H9 (cell line): ENCODE data around the gene CLOCK. TPM values are rescaled to one million over a fixed set of nuclear protein-coding genes. Genes with fewer than 3 reads are reported as not detected.

Source experiments
- DNase-seq: peaks from one replicate; pipeline ENCODE4 v3.0.0-alpha.2; 2017
- H2AFZ ChIP-seq: one replicate; pipeline ENCODE4 v1.6.1; 2013; ENCODE audit warnings: mild to moderate bottlenecking, low read length, control low read depth, moderate library complexity
- H2AK5ac ChIP-seq: 2 replicates; pipeline ENCODE4 v1.6.1; 2013; ENCODE audit warnings: low read length, control low read depth, mixed read lengths; ENCODE audit not compliant: insufficient read length
- H2BK120ac ChIP-seq: one replicate; pipeline ENCODE4 v1.6.1; 2013; ENCODE audit warnings: low read depth, mild to moderate bottlenecking, low read length, control low read depth, inconsistent platforms; ENCODE audit not compliant: poor library complexity, severe bottlenecking
- H2BK12ac ChIP-seq: 2 replicates; pipeline ENCODE4 v1.6.1; 2013; ENCODE audit warnings: low read length, control low read depth, mixed read lengths, low read depth; ENCODE audit not compliant: insufficient read length
- H2BK15ac ChIP-seq: 2 replicates; pipeline ENCODE4 v1.6.1; 2013; ENCODE audit warnings: low read depth, low read length, control low read depth
- H2BK20ac ChIP-seq: one replicate; pipeline ENCODE4 v1.6.1; 2013; ENCODE audit warnings: low read depth, mild to moderate bottlenecking, low read length, control low read depth, inconsistent platforms; ENCODE audit not compliant: poor library complexity, severe bottlenecking
- H2BK5ac ChIP-seq: 2 replicates; pipeline ENCODE4 v1.6.1; 2013; ENCODE audit warnings: low read length, control low read depth, mixed read lengths; ENCODE audit not compliant: insufficient read length
- H3K14ac ChIP-seq: 2 replicates; pipeline ENCODE4 v1.6.1; 2013; ENCODE audit warnings: low read length, control low read depth; ENCODE audit not compliant: insufficient read depth
- H3K18ac ChIP-seq: 2 replicates; pipeline ENCODE4 v1.6.1; 2013; ENCODE audit warnings: low read depth, mild to moderate bottlenecking, mixed read lengths, low read length, control low read depth; ENCODE audit not compliant: insufficient read length
- H3K23ac ChIP-seq: 2 replicates; pipeline ENCODE4 v1.6.1; 2013; ENCODE audit warnings: low read length, control low read depth, mixed read lengths, low read depth; ENCODE audit not compliant: insufficient read length
- H3K23me2 ChIP-seq: 2 replicates; pipeline ENCODE4 v1.6.1; 2013; ENCODE audit warnings: low read depth, mild to moderate bottlenecking, mixed read lengths, low read length, control low read depth; ENCODE audit not compliant: insufficient read length, poor library complexity, severe bottlenecking
- H3K27ac ChIP-seq: 2 replicates; pipeline ENCODE4 v1.5.1; 2013; ENCODE audit warnings: low read length, control low read depth, mixed read lengths, low read depth; ENCODE audit not compliant: insufficient read length
- H3K27me3 ChIP-seq: 2 replicates; pipeline ENCODE4 v1.6.1; 2013; ENCODE audit warnings: low read length, control low read depth, inconsistent platforms; ENCODE audit not compliant: insufficient read depth
- H3K4ac ChIP-seq: 2 replicates; pipeline ENCODE4 v1.6.1; 2013; ENCODE audit warnings: low read depth, mild to moderate bottlenecking, control low read depth, inconsistent platforms, low read length, moderate library complexity
- H3K4me1 ChIP-seq: 2 replicates; pipeline ENCODE4 v1.6.1; 2013; ENCODE audit warnings: low read length, control low read depth, inconsistent platforms; ENCODE audit not compliant: insufficient read depth
- H3K4me2 ChIP-seq: 2 replicates; pipeline ENCODE4 v1.6.1; 2013; ENCODE audit warnings: low read length, control low read depth, mixed read lengths; ENCODE audit not compliant: insufficient read length, insufficient read depth
- H3K56ac ChIP-seq: 2 replicates; pipeline ENCODE4 v1.6.1; 2013; ENCODE audit warnings: low read depth, mild to moderate bottlenecking, mixed read lengths, low read length, control low read depth; ENCODE audit not compliant: insufficient read length
- H3K79me1 ChIP-seq: 2 replicates; pipeline ENCODE4 v1.6.1; 2013; ENCODE audit warnings: low read depth, mild to moderate bottlenecking, moderate library complexity, low read length, control low read depth, inconsistent platforms; ENCODE audit not compliant: insufficient read depth, poor library complexity, severe bottlenecking
- H3K79me2 ChIP-seq: 2 replicates; pipeline ENCODE4 v1.6.1; 2013; ENCODE audit warnings: low read length, control low read depth, inconsistent platforms; ENCODE audit not compliant: insufficient read depth
- H3K9ac ChIP-seq: 2 replicates; pipeline ENCODE4 v1.6.1; 2013; ENCODE audit warnings: low read length, control low read depth, mixed read lengths; ENCODE audit not compliant: insufficient read length; ENCODE audit errors: extremely low read depth
- H3K9me3 ChIP-seq: one replicate; pipeline ENCODE4 v1.6.1; 2013; ENCODE audit warnings: low read depth, low read length, inconsistent platforms; ENCODE audit not compliant: control insufficient read depth
- H3T11ph ChIP-seq: one replicate; pipeline ENCODE4 v1.6.1; 2013; ENCODE audit warnings: mild to moderate bottlenecking, low read length, control low read depth, inconsistent platforms
- H4K20me1 ChIP-seq: one replicate; pipeline ENCODE4 v1.6.1; 2013; ENCODE audit not compliant: control insufficient read depth, insufficient read length, insufficient read depth
- H4K5ac ChIP-seq: 2 replicates; pipeline ENCODE4 v1.6.1; 2013; ENCODE audit warnings: low read depth, mild to moderate bottlenecking, mixed read lengths, low read length, control low read depth; ENCODE audit not compliant: insufficient read length
- H4K8ac ChIP-seq: replicated peaks from 2 replicates; pipeline ENCODE4 v1.6.1; 2013; ENCODE audit warnings: low read length, control low read depth, mixed read lengths, low read depth; ENCODE audit not compliant: insufficient read length
- H4K91ac ChIP-seq: 2 replicates; pipeline ENCODE4 v1.6.1; 2013; ENCODE audit warnings: low read depth, mild to moderate bottlenecking, moderate library complexity, mixed read lengths, low read length, control low read depth; ENCODE audit not compliant: insufficient read length
- H3K27ac Mint-ChIP-seq, 3 experiments: 2 replicates in 2 of 3; 3 replicates in 1 of 3; pipeline ENCODE4 v1.8.0; 2020 to 2021; ENCODE audit warnings: mixed read lengths in 3 of 3, mild to moderate bottlenecking in 1 of 3, moderate library complexity in 1 of 3
- H3K27me3 Mint-ChIP-seq: 2 replicates; pipeline ENCODE4 v1.8.0; 2021; ENCODE audit warnings: low read depth, mild to moderate bottlenecking, moderate library complexity, mixed read lengths
- H3K36me3 Mint-ChIP-seq, 3 experiments: 2 replicates in 2 of 3; 3 replicates in 1 of 3; pipeline ENCODE4 v1.8.0; 2020 to 2021; ENCODE audit warnings: low read depth in 3 of 3, mixed read lengths in 3 of 3; ENCODE audit not compliant: insufficient read depth in 1 of 3
- H3K4me1 Mint-ChIP-seq, 2 experiments: 2 replicates each; pipeline ENCODE4 v1.8.0; 2020; ENCODE audit warnings: mixed read lengths in 2 of 2
- H3K4me3 Mint-ChIP-seq, 2 experiments: 2 replicates in 1 of 2; 3 replicates in 1 of 2; pipeline ENCODE4 v1.8.0; 2020 to 2021; ENCODE audit warnings: mild to moderate bottlenecking in 2 of 2, mixed read lengths in 2 of 2, moderate library complexity in 1 of 2
- H3K9me3 Mint-ChIP-seq, 2 experiments: 2 replicates in 1 of 2; 3 replicates in 1 of 2; pipeline ENCODE4 v1.8.0; 2020; ENCODE audit warnings: mild to moderate bottlenecking in 2 of 2, mixed read lengths in 2 of 2, moderate library complexity in 1 of 2
- WGBS: extraction: QIAGEN DNeasy Blood & Tissue Kit; methylation state at CpG from one replicate; pipeline ENCODE4 v1.1.7; 2013; ENCODE audit warnings: missing lambda C conversion rate, low lambda C conversion rate, mixed read lengths; ENCODE audit not compliant: insufficient read length; ENCODE audit errors: extremely low coverage; 5-methylcytosine and 5-hydroxymethylcytosine counted together
- total RNA-seq: library from RNA; stranded (reverse); gene quantifications from 2 replicates; pipeline ENCODE4 v1.2.1, GENCODE V29; 2021
- TF ChIP-seq, protein P1 (sequence below): fragments of 200-600 bp; sonication (generic); conservative IDR thresholded peaks from 3 replicates; pipeline ENCODE4 v1.8.0; 2021; ENCODE audit warnings: antibody characterized with exemption, mild to moderate bottlenecking

CLOCK gene
- total RNA-seq, 1 experiment from 2014 or later, result 16.2 TPM

- Mint-ChIP-seq H3K36me3 (peaks cover 0 to 13% (median 4%) of the 10 kb centered on the region in 3 experiments; a peak in 5 of 7 replicates), H3K9me3 (peaks cover 0 to 12% of the 10 kb centered on the region in 2 experiments; a peak in 2 of 5 replicates), H3K27me3 (peaks cover 1% of the 10 kb centered on the region; the same call in 1 of the 2 replicates), H3K27ac (no peak overlapping the region), H3K4me3 (no peak overlapping the region), H3K4me1 (peaks cover 13 to 14% of the 10 kb centered on the region in 2 experiments)
- Histone ChIP-seq H3K14ac (no peak overlapping the region), H4K91ac (no peak overlapping the region), H3K4me2 (no peak overlapping the region), H3K18ac (no peak overlapping the region), H2BK120ac (no peak overlapping the region), H2AK5ac (no peak overlapping the region), H4K5ac (no peak overlapping the region), H3K4ac (no peak overlapping the region), H3K23ac (no peak overlapping the region), H3K27me3 (no peaks in the 10 kb centered on the region), H3K4me1 (no peaks in the 10 kb centered on the region; the same call in 1 of the 2 replicates), H2BK15ac (no peak overlapping the region), H3K27ac (no peak overlapping the region), H4K8ac (no peak overlapping the region), H3K79me2 (no peaks in the 10 kb centered on the region), H3K9me3 (no peaks in the 10 kb centered on the region), H4K20me1 (no peaks in the 10 kb centered on the region), H2AFZ (no peak overlapping the region), H2BK20ac (no peak overlapping the region), H3K23me2 (no peaks in the 10 kb centered on the region), H3K79me1 (no peaks in the 10 kb centered on the region), H3K9ac (no peak overlapping the region), H3K56ac (no peak overlapping the region), H2BK12ac (no peak overlapping the region), H2BK5ac (no peak overlapping the region), H3T11ph (no peak overlapping the region)
- TF ChIP-seq, protein P1, sequence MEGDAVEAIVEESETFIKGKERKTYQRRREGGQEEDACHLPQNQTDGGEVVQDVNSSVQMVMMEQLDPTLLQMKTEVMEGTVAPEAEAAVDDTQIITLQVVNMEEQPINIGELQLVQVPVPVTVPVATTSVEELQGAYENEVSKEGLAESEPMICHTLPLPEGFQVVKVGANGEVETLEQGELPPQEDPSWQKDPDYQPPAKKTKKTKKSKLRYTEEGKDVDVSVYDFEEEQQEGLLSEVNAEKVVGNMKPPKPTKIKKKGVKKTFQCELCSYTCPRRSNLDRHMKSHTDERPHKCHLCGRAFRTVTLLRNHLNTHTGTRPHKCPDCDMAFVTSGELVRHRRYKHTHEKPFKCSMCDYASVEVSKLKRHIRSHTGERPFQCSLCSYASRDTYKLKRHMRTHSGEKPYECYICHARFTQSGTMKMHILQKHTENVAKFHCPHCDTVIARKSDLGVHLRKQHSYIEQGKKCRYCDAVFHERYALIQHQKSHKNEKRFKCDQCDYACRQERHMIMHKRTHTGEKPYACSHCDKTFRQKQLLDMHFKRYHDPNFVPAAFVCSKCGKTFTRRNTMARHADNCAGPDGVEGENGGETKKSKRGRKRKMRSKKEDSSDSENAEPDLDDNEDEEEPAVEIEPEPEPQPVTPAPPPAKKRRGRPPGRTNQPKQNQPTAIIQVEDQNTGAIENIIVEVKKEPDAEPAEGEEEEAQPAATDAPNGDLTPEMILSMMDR, result no peak
- no CpG with 5 or more reads among the region's 1 CpG for WGBS
- DNase-seq, result no peak
Observed at GRCh38 chr4:55568905-55569504, 22.3 kb upstream of the CLOCK start.
